Retinal pigment epithelial cell (primary cell): ENCODE data around the gene PCSK2.

Source experiments
- DNase-seq: peaks from one replicate; pipeline ENCODE4 v3.0.0-alpha.2; 2010; ENCODE audit warnings: low read depth
- H3K4me3 ChIP-seq: 2 replicates; pipeline ENCODE4 v1.5.1; 2011; ENCODE audit warnings: mild to moderate bottlenecking, low read length, control low read depth, moderate library complexity
- TF ChIP-seq, protein P1 (sequence below): conservative IDR thresholded peaks from 2 replicates; pipeline ENCODE4 v1.5.1; 2011; ENCODE audit warnings: low read depth, low read length, control low read depth, inconsistent platforms

The PCSK2 gene

DNA sequence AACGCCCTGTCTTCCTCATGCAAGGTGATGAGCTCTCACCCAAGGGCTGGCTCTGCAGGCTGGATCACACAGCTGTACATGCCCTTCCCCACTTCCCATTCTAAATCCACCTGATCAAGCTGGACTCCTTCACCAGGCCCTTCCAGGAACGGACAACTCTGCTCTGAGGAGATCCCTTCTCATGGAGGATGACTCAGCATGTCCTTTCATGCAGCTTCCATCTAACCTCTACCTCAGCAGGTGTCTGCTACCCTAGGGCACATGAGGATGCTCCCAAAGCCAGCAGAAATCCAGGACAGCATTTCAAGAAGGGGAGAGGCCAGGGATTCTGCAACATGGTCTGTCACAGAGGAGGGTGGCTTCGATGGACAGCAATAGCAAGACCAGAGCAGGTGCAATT, 61.2 kb downstream of the PCSK2 start:
- TF ChIP-seq, protein P1, sequence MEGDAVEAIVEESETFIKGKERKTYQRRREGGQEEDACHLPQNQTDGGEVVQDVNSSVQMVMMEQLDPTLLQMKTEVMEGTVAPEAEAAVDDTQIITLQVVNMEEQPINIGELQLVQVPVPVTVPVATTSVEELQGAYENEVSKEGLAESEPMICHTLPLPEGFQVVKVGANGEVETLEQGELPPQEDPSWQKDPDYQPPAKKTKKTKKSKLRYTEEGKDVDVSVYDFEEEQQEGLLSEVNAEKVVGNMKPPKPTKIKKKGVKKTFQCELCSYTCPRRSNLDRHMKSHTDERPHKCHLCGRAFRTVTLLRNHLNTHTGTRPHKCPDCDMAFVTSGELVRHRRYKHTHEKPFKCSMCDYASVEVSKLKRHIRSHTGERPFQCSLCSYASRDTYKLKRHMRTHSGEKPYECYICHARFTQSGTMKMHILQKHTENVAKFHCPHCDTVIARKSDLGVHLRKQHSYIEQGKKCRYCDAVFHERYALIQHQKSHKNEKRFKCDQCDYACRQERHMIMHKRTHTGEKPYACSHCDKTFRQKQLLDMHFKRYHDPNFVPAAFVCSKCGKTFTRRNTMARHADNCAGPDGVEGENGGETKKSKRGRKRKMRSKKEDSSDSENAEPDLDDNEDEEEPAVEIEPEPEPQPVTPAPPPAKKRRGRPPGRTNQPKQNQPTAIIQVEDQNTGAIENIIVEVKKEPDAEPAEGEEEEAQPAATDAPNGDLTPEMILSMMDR: no peak
- no peak for DNase-seq
- no peak overlapping the region for H3K4me3 ChIP-seq

DNA sequence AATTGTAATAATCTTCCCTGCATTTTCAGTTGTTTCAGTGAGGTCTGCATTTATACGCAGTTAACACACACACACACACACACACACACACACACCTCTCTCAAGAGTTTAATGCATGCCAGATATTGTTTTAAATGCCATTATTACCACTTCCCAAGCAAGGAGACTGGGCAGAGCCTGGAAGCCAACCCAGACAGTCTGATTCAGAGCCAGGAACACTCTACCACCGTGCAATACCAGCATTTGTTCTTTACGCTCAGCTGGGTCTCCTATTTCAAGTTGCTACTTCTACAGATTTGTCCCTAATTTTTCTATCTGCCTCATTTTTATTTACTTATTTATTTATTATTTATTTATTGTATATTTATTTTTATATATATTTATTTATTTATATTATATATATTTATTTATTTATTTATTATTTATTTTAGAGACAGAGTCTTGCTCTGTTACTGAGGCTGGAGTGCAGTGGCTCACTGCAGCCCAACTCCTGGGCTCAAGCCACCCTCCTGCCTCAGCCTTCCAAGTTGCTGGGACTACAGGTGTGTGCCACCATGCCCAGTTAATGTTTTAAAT, 68.4 kb downstream of the PCSK2 start:
- no peak overlapping the region for H3K4me3 ChIP-seq
- no peak for DNase-seq
- TF ChIP-seq, protein P1: no peak

DNA sequence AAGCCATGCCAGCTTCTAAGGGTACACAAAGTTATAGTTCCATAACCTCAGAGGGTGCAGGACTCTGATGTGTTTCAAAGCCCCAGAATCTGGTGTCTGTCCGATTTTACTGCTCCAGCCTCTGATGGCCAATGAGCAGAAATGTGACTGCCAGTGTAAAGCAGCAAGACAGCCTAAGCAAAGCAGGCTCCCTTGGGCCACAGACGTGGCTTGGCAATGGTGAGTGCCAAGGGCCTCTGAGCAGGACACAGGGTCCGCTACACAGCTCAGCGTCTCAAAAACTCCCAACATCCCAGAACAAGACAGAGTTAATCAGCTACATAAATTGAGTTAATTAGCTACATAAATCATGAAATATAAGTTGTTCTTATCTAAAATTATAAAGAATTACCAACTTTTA, 69.2 kb downstream of the PCSK2 start:
- TF ChIP-seq, protein P1: no peak
- no peak overlapping the region for H3K4me3 ChIP-seq
- no peak for DNase-seq

DNA sequence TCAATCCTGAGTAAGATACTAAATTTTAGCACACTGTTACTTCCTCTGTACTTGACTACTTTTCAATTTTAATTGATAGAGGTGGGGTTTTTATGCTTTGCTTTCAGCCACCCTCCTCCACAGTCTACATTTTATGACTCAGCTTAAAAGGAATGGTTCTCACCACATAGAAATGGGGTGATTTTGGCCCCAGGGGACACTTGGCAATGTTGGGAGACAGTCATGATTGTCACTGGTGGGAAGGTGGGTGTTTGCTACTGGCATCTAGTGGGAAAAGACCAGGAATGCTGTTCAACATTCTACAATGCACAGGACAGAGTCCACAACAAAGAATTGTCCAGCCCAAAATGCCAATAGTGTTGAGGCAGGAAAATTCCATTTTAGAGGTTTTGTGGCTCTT, 71.3 kb downstream of the PCSK2 start:
- DNase-seq: no peak
- TF ChIP-seq, protein P1: no peak
- no peak overlapping the region for H3K4me3 ChIP-seq

DNA sequence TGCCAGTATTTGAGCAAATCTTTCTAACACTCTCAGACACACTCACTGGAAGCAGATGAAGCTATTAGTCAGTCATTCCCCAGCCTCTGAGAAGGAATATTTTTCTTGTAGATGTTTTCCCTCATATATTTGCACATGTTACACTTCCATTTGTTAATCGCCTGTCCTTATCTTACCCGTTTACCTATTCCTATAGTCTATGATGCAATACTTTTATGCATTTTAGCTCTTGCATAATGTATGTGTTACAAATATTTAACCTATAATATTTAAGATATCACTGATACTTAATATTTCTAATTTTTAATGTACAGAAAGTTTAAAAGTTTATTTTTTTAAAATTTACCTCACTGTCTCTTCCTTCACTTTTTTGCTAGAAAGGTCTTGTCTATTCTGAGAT, 71.9 kb downstream of the PCSK2 start:
- no peak overlapping the region for H3K4me3 ChIP-seq
- TF ChIP-seq, protein P1: no peak
- no peak for DNase-seq

DNA sequence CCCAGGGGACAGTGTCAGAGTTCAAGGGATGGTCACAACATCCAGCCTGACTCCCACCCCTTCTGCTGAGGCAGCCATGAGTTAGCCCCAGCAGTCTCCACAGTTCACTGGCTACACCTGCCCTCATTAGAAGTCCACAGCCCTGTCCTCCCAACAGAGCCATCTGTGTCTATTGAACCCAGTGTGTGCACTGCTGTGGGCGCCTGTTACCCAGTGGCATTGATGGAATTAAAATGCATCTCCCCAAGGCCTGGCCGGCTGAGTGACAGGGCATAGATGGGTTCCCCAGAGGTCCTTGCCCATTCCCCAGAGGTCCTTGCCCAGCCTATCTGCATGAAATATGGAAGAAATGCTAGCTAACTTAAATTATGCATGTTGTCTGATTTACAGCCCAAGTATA, 73.3 kb downstream of the PCSK2 start:
- no peak overlapping the region for H3K4me3 ChIP-seq
- no peak for DNase-seq
- TF ChIP-seq, protein P1: no peak

DNA sequence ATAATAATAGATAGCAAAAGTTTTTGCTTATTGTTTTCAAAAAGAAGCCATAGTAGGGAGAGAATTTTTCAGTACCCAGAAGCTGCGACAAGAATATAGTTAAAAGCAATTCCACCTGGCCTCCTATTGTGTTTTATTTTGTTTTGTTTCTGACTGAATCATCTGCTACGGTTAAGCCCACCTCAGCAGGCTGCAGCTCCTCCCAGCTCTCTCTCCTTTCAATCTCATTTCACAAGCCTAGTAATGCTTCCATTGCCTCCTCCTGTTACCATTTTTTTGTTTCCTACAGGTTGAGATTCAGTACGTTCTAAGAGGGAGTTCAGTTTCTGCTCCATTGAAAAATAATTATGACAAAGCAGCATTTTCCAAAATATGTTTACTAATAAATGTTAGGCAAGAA, 77.9 kb downstream of the PCSK2 start:
- TF ChIP-seq, protein P1: no peak
- no peak for DNase-seq
- no peak overlapping the region for H3K4me3 ChIP-seq
